NCI-H345 treated with DMSO at 0.1 percent for 48 hours (cell line): Measurements from ENCODE around the gene RASGRF2.
A peak's percentile ranks its signal among the peaks of the same experiment; 100 is the strongest.

Source experiments
- DNase-seq: peaks from one replicate; lab custom pipeline; 2025; ENCODE audit not compliant: unreplicated experiment; lab: John Stamatoyannopoulos, UW

Gene RASGRF2

DNA sequence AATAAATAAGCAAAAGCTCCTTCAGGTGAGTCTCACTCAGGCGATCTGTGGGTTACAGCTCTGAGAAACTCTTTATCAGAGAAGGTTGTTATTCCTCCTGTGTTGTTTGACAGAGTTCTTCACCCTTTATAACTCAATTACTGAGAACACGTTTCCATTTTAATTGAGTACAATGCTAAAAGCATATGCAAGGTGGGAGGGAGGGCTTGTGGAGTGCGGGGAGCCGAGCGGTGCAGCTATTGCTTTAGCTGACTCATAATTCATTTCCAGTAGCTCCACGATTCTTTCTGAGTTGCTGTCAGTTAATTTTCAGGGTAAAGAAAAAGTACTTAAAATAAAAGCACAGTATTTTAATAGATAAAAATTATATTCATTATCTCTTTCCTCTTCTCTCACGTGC is 168.3 kb downstream of the RASGRF2 start:
- DNase-seq, result no peak

DNA sequence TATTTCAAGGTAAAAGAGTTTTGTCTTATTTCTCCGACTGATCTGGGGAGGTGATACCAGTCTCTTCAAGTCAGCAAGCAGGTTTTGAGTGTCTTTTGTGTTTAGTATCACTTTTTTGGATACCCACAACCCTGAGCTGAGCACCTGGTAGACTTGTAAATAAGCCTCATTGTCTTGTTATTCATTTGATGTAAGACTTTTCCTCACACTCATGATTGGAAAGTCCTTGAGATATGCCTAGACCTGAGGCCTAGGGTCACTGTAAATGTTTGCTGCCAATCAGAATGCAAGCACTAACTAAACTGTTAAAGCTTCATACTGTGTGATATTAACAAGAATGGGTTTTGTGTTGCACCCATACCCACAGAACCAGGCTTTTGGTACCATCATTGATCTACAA is 172.2 kb downstream of the RASGRF2 start:
- no peak for DNase-seq

DNA sequence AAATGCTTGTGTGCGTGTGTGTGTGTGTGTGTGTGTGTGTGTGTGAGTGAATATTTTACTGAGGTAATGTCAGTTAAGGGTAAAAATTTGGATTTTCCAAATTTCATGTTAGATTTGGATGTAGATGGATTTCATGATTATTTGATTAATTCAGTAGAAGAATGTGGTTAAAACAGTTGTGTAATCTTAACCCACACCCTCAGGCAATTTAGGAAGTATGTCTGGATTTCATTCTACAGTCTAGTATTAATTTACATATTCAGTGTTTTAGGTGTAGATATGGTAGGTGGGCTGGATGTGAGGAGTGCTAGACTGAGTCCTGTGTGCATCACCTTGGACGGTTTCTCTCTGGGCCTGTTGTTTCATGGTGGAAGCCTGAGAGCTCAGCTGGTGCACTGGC is 173.9 kb downstream of the RASGRF2 start:
- DNase-seq, result no peak

DNA sequence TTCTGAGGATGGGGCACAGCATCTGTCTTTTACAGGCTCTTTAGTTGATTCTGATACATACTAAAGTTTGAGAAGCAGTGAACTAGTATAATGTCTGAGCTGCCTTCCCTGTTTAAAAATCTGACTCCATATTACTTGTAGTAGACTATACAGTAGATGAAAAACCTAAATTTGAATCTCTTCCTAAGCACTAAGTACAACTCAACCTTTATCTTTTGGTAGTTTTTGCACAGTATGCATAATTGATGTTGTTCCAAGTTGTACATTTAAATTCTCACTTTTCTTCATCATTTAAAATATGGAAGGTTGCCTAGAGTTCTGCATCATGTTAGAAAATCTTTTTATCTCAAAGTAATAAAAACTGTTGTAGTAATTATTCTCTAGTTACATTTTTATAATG is 174.4 kb downstream of the RASGRF2 start:
- DNase-seq, result no peak

DNA sequence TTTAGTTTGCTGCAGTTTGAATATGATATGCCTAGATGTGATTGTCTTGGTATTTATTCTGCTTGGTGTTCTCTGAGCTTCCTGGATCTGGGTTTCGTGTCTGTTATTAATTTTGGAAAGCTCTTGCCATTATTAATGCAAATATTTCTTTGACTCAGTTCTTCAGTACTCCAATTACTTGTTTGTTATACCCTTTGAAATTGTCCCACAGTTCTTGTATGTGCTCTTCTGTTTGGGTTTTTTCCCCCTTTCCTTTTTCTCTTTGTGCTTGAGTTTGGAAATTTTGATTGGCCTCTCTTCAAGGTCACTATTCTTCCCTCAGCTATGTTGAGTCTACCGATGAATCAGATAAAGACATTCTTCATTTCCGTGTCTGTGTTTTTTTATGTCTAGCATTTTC is 176.4 kb downstream of the RASGRF2 start:
- DNase-seq, result no peak

DNA sequence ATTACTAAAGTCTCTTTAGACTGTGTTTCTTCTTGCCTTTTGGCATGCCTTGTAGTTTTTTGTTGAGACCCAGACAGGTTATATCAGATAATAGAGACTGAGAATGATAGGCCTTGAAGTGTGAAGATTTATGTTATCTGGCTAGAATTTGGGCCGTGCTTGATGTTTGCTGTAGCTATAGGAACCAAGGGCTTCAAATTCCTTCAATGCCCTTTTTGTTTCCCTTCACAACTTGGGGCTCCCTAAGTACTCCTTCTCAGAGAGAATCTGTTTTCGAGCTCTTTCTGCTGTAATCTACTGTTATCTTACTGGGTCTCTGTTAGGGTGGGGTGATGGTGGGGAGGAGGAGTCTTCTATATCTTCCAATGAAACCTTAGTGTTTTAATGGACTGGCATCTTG is 177.7 kb downstream of the RASGRF2 start:
- DNase-seq, result no peak

DNA sequence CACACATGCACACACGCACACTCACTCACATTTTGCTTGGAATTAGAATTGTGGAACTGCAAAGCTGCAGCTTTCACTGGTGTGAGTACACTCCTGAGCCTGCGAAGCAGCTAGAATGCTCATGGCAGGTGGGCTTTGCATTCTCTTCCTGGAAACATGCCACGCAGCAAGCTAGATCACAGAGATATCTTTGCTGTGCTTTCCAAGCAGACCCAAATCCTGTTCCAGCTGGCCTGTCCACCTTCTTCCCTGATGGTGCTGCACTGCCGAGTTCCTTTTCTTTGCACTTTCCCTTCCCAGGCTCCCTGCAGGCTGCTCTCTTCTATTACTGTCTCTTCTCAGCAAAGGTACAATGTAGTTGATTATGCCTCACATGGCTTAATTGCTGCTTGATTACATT is 180.3 kb downstream of the RASGRF2 start:
- no peak for DNase-seq

DNA sequence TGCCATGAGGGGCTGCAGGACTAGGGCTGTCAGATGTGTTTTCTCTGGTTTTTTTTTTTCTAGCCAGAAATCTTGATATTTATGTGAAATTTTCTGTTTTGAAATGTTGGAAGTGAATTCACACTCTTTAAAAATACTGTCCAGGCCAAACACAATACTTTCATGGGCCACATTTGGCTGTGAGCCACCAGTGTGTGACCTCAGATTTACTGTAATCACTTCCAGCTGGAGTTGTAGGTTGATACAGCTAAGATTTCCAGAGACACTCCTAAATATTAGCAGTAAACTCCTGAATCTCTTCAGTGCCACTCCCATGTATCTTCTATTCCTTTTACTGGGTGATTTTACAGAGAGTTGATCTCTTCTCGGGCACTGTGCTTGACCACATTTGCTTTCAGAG is 180.8 kb downstream of the RASGRF2 start:
- DNase-seq, result no peak

DNA sequence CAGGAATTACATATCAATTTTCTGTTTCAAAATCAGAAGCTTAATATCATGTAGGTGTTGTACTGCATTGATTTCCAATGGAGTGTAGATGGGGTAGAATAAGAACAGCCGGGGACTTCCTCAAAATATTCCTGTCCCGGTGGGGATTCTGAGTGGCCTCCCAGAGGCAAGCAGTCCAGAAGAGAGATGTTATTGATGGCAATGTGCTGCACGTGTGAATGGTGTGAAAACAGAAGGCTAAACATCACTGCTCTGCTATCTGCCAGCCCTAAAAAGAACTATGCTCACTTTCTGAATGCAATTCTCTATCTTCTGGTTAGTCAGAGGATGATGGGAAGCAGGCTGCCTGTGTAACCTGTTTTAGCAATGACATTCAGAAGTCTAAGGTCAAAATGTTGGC is 181.9 kb downstream of the RASGRF2 start:
- DNase-seq, result no peak

DNA sequence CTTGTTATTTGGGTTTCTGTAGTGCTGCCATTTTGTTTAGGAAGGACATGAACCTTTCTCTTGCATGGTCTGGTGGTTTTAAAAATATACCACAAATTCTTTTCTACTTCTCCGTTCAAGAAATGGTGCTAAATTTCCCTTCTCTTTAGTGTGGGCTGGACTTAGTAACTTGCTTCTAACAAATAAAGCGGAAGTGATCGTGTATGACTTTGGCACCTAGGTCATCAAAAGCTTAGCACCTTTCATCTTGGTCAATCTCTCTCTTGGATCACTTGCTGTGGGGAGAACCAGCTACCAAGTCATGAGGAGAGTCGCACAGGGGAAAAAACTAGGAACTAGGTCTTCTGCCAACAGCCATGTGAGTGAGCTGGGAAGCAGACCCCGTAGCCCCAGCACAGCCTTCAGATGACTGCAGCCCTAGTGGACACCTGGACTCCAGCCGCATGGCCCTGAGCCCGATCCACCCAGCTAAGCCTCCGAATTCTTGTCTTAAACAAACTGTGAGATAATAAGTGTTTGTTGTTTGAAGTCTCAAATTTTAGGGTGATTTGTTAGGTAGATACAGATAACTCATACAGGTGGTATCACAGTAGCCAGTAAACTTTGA is 185.3 kb downstream of the RASGRF2 start:
- no peak for DNase-seq

DNA sequence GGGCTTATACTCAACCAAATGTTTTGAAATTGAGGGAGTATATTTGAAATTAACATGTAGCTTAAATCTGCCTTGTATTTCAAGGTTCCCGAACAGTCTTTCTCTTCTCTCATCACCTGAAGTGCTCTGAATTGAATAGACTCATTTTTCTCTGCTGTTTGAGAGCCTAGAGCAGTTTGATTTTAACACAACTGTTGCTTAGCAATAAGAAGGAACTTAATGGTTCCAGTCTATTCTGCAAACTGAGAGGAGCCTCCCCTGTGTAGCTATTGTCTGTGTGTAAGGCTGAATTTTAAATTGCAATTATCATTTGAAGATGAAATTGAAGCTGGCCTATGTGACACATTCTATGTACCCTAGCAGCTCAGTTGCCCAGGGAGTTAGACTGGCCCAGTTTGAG is 185.9 kb downstream of the RASGRF2 start:
- DNase-seq, result peak; percentile 7

DNA sequence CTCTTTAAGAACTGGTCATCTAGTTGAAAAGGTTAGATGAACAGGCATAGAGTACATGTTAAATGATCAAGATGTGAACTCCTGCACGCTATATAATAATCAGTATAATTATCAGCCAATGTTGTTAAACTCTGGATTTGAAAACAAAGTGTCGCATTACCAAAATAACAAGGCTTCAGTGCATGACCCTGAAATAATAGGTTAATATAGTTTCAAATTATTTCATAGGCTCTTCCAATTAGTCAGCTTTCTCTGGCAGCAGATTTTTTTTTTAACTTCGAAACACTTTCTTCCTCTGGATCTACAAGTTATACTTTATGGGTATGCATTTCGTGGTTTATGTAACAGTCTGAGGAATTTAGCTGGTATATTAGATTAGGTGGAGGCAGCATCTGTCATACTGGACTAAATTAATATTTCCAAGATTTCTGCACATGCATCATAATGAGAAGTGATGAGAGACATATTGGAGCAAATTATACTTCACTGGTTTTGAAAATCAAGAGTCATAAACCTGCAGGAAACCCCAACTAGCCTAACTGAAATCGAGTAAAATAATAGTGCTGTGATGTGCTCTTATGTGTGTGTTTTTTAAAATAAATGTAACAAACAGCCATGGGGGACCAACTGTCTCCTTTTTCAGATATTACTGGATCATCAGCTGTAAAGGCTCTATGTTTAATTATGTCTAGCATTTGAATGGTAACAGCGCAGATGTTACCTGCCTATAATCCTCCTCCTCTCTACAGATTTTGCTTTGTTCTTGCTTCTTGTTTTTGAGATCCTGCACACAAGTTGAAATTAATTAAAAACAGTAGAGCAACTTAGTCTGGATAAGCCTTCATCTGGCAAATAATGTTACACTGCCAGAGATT is 187.1 kb downstream of the RASGRF2 start:
- no peak for DNase-seq

DNA sequence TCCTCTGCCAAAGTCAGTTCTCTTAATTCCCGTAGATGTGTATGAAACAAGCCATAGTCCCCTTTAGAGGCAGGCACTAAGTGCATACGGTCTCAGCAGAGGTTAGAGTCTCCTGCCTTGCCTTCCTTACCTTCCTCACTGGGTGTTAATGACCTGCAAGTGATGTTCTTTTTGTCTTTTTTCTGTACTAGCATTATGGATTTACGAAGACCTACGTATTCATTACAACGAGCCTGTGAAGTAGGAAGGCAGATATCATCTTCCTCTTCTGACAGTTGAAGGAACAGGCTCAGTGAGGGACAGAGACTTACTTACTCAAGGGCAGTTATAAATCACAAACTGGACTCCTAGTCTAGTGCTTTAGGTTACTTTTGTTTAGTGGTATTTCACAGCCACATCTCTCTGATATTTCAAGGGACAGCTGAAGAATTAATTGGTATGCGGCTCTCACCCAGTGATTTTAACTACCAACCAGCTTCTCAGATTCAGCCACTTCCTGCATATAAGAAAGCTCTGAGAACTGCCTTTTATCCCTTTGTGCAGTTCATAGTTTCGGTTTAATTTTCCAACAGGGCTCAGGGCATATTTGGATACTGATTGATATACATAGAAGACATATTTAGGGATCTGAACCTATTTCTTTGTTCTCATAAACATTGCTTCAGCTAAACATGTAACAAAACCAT is 187.9 kb downstream of the RASGRF2 start:
- DNase-seq, result no peak

DNA sequence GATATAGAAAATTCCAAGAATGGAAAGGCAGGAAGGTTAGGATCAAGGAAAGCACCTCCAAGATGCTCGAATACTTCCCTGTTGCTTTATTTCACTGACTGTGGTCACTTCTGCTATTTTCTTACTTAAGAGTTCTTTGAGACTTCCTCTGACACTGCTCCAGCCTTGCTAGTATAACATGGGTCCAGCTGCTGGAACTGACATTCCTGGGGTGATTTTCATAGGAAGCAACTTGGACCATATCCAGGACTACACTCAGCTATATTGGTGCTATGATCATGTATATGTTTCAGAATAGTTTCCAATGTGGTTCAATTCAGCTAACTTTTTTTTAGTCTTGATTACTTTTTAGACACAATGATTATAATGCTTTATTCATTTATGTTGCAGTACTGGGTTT is 191.4 kb downstream of the RASGRF2 start:
- no peak for DNase-seq

DNA sequence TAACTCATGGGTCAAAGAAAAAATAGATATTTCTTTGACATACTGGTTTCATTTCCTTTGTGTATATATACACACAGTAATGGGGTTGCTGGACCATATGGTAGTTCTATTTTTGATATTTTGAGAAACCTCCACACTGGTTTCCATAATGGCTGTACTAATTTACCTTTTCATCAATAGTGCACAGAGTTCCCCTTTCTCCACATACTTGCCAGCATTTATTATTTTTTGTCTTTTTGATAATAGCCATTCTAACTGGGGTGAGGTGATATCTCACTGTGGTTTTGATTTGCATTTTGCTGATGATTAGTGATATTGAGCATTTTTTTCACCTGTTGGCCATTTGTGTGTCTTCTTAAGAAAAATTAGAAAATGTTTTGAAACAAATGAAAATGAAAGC is 194.6 kb downstream of the RASGRF2 start:
- no peak for DNase-seq

DNA sequence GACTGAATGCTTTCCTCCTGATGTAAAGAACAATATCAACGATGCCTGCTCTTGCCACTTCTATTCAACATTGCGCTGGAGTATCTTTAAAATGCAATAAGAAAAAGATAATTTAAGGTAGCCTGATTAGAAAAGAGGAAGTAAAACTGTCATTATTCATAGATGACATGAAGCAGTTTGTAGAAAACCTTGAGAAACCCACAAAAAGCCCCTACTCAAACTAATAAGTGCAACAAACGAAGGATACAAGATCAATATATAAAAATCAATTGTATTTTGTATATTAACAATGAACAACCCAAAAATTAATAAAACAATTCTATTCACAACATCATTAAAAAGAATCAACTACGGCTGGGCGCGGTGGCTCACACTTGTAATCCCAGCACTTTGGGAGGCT is 196.6 kb downstream of the RASGRF2 start:
- DNase-seq, result no peak

DNA sequence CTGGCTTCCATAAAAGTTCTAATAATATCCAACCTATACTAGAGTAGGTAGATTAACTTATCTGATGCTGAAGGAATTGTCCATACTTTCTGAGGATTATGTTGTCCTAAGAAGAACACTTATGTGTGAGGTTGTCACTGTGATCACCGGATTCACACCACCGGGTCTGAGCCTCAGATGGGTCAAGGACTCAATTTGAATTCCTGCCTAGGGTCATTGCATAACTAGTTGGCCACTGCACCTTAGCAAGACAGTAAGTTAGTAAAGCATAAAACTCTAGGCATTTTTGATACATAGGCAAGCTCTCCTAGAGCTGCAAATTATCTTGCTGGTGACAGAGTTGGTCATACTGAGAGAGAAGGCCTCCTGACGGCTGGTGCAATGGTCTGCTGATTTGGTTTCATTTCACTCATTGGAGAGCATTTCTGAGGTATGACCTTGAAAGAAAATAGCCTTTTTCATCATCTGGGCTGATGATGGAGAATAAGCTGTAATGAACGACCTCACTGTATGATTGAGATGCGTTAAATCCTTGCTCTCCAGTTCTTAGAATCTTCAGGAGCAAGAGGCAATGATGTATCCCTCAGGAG is 200.9 kb downstream of the RASGRF2 start:
- no peak for DNase-seq

DNA sequence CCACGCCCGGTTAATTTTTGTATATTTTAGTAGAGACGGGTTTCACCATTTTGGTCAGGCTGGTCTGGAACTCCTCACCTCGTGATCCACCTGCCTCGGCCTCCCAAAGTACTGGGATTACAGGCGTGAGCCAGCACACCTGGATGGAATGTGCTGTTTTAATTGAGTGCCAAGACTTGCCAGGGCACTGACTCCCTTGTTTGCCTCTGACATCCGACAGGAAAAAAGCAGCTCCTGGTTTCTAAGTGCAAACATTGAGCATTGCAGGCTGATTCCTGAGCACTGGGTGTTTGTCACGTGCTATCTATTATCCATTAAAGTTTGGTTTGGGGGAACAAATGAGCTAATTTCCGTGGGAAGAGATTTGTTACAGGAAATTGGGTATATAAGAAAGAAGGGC is 202.3 kb downstream of the RASGRF2 start:
- DNase-seq, result no peak

DNA sequence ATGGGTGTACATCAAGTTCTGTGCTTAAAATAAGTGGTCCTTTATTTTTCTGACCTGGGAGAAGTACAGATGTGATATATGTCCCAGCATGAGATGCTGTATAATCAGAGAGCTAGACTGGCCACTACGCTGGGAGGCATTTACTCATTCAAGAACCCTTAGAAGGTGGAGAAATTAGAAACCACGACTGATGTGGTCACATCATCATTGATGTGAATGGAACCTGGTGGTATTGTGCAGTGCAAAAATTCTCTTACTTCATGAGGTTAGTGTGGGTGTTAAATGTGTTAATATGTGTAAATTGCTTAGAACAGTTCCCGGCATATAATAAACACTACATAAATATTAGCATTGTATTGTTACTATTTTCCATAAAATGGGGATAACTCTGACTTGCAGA is 203.5 kb downstream of the RASGRF2 start:
- DNase-seq, result no peak

DNA sequence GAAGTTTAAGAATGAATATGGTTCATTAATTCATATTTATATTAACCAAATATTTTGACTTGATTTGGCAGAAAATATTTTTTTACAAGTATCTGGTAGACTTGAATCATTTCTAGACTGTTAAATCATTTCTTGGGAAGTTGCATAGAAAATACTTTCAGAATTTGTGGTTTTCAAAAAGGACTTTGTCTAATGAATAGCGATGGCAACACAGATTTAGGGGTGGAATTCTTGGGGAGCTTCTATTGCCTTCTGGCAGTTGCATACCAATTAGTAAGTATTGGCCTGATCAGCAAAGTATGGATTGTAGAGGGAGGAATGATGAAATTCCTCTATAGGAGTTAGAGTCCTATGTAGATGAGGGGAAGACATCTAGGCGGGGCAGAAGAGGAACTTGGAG is 204.3 kb downstream of the RASGRF2 start:
- no peak for DNase-seq

DNA sequence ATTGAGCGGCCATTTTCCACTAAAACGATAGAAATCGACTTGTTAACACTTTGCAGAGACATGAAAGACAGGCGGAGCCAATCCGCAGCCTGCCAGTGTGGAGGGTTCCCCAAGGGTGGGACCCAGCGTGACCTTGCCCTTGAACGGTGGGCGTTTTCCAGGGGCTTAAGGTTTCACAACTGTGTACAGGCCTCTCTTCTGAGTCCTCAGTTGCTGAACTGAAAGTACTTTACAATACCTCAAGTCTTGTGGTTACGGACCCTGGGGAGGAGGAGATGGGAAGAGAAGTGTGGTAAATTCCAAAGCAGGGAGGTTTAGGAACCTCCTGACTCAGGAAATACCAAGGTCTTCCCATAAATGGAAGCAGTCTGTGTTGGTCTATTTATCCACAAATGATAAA is 204.8 kb downstream of the RASGRF2 start:
- DNase-seq, result no peak
